ENCODE results near the gene COX6B2.

DNA sequence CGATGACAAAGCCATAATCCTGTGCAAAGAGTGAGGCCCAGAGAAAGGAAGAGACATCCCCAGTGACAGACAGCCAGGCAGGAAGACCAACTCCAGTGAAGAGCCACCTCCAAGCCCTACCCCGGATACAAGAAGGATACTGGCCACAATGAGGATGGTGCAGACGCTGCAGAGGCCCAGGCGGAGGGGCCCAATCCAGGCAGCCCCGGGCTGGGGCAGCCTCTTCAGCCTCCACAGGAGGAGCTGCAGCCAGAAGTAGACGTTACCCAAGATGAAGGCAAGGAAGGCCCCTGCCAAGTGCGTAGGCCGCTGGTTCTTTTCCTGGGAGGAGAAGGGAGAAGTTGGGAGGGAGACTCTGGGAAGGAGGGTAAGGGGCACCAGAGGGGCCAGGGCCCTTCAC lies 37.9 kb downstream of the COX6B2 start:
- no peak for TF ChIP-seq GATA3 (IDR thresholded peaks at IDR 0.05; ENCODE audit: low read depth, low read length)
- no peak for TF ChIP-seq GATA2 (IDR thresholded peaks at IDR 0.05; ENCODE audit: low read depth, low read length)

Data from SH-SY5Y (cell line).